Calu3 (cell line): ENCODE measurements around the gene SUPT6H. TPM values are rescaled to one million over a fixed set of nuclear protein-coding genes. Genes with fewer than 3 reads are reported as not detected.

Experiments
- BruUV-seq: library from RNA; stranded (reverse); fragments of 400-500 nt; replicated peaks from 2 replicates; lab custom pipeline; 2021; lab: Mats Ljungman, UMichigan
- CTCF ChIA-PET: fragments of 300-600 bp; sonication (Branson Sonifier 250); formaldehyde crosslinking; loops from one replicate; lab custom pipeline; 2022; ENCODE audit warnings: antibody characterized with exemption; lab: Charles Lee
- DNase-seq: peaks from one replicate; pipeline ENCODE4 v3.0.0; 2022
- H3K27ac Mint-ChIP-seq: one replicate; pipeline ENCODE4 v1.8.0; 2022; ENCODE audit warnings: mixed read lengths; ENCODE audit not compliant: unreplicated experiment
- H3K27me3 Mint-ChIP-seq: one replicate; pipeline ENCODE4 v1.8.0; 2022; ENCODE audit warnings: mixed read lengths; ENCODE audit not compliant: unreplicated experiment
- H3K36me3 Mint-ChIP-seq: one replicate; pipeline ENCODE4 v1.8.0; 2022; ENCODE audit warnings: mild to moderate bottlenecking, moderate library complexity, mixed read lengths; ENCODE audit not compliant: insufficient read depth, unreplicated experiment
- H3K4me1 Mint-ChIP-seq: one replicate; pipeline ENCODE4 v1.8.0; 2022; ENCODE audit warnings: mild to moderate bottlenecking, low read depth, mixed read lengths; ENCODE audit not compliant: unreplicated experiment
- H3K4me3 Mint-ChIP-seq: one replicate; pipeline ENCODE4 v1.8.0; 2022; ENCODE audit warnings: mild to moderate bottlenecking, low read depth, moderate library complexity, mixed read lengths; ENCODE audit not compliant: unreplicated experiment
- H3K9me3 Mint-ChIP-seq: one replicate; pipeline ENCODE4 v1.8.0; 2022; ENCODE audit warnings: low read depth, mixed read lengths; ENCODE audit not compliant: unreplicated experiment
- CTCF ChIP-seq: fragments of 200-600 bp; IDR thresholded peaks from one replicate; pipeline ENCODE4 v1.8.0; 2022; ENCODE audit warnings: antibody characterized with exemption; ENCODE audit not compliant: unreplicated experiment
- intact Hi-C: fragments of 100-400 bp; cut with micrococcal nuclease; formaldehyde crosslinking; loops from one replicate; pipeline ENCODE4 v1.10.0; 2022; ENCODE audit not compliant: unreplicated experiment
- total RNA-seq: library from RNA; stranded (reverse); gene quantifications from 2 replicates; pipeline ENCODE4 v1.2.3, GENCODE V29; 2022

SUPT6H gene
- total RNA-seq, 1 experiment from 2014 or later: 107 TPM

- TF ChIP-seq CTCF: no peak
- Mint-ChIP-seq H3K4me1 (no peaks in the 10 kb centered on the region), H3K27ac (no peak overlapping the region), H3K9me3 (no peaks in the 10 kb centered on the region), H3K27me3 (no peaks in the 10 kb centered on the region), H3K36me3 (peaks cover 22% of the 10 kb centered on the region), H3K4me3 (no peak overlapping the region)
- CTCF ChIA-PET: no interaction called here
- no peak for DNase-seq
- intact Hi-C loops: no loop called here
- BruUV-seq: no TSS peak
These were observed 42.0 kb upstream of the SUPT6H start for GRCh38 chr17:28620010-28620409.

GRCh38 chr17:28622186-28622585 is 39.8 kb upstream of the SUPT6H start:
- Mint-ChIP-seq H3K27me3 (no peaks in the 10 kb centered on the region), H3K27ac (no peak overlapping the region), H3K36me3 (peaks cover 34% of the 10 kb centered on the region), H3K4me3 (no peak overlapping the region), H3K9me3 (no peaks in the 10 kb centered on the region), H3K4me1 (no peaks in the 10 kb centered on the region)
- no peak for DNase-seq
- no TSS peak for BruUV-seq
- intact Hi-C loops: no loop called here
- CTCF ChIA-PET: interaction anchor here (1.6 kb wide), 1 partner anchor 14 kb away, joined by 3 read pairs; no protein-coding TSS in a partner anchor
- no peak for TF ChIP-seq CTCF

GRCh38 chr17:28623696-28624095 is 38.3 kb upstream of the SUPT6H start:
- Mint-ChIP-seq H3K4me3 (no peak overlapping the region), H3K4me1 (no peaks in the 10 kb centered on the region), H3K36me3 (peaks cover 38% of the 10 kb centered on the region), H3K27me3 (no peaks in the 10 kb centered on the region), H3K27ac (no peak overlapping the region), H3K9me3 (no peaks in the 10 kb centered on the region)
- intact Hi-C loops: no loop called here
- CTCF ChIA-PET: interaction anchor here (1.6 kb wide), 1 partner anchor 12 kb away, joined by 3 read pairs; no protein-coding TSS in a partner anchor
- BruUV-seq: no TSS peak
- DNase-seq: no peak
- TF ChIP-seq CTCF: no peak

- CTCF ChIA-PET: no interaction called here
- BruUV-seq: no TSS peak
- DNase-seq: no peak
- intact Hi-C loops: no loop called here
- H3K9me3 Mint-ChIP-seq: no peaks in the 10 kb centered on the region
- no peaks in the 10 kb centered on the region for H3K4me1 Mint-ChIP-seq
- H3K4me3 Mint-ChIP-seq: no peak overlapping the region
- H3K36me3 Mint-ChIP-seq: peaks cover 33% of the 10 kb centered on the region
- H3K27ac Mint-ChIP-seq: no peak overlapping the region
- H3K27me3 Mint-ChIP-seq: no peaks in the 10 kb centered on the region
- no peak for TF ChIP-seq CTCF
These were observed 37.9 kb upstream of the SUPT6H start for GRCh38 chr17:28624148-28624547.
